Cardiac muscle cell (in vitro differentiated cells and primary cell): ENCODE data around the gene ZC3H7B. TPM values are rescaled to one million over a fixed set of nuclear protein-coding genes. Genes with fewer than 3 reads are reported as not detected.

Experiments used
- DNase-seq, 2 donors: peaks; one replicate each; pipeline versions ENCODE4 v3.0.0 to v3.0.0-alpha.2; 2010 to 2017; ENCODE audit warnings: low read depth in 1 of 2, low spot score in 1 of 2
- H3K27ac ChIP-seq: fragments of 200-600 bp; sonication (generic); 2 replicates; pipeline ENCODE4 v1.5.1; 2016
- H3K27me3 ChIP-seq: fragments of 200-600 bp; sonication (generic); 2 replicates; pipeline ENCODE4 v1.6.0; 2016; ENCODE audit warnings: control low read depth
- H3K36me3 ChIP-seq: fragments of 200-600 bp; sonication (generic); 2 replicates; pipeline ENCODE4 v1.5.1; 2016; ENCODE audit warnings: control low read depth
- H3K4me1 ChIP-seq: fragments of 200-600 bp; sonication (generic); 2 replicates; pipeline ENCODE4 v1.8.1; 2017; ENCODE audit warnings: low read depth, mild to moderate bottlenecking, mixed run types
- H3K4me3 ChIP-seq: fragments of 200-600 bp; sonication (generic); 2 replicates; pipeline ENCODE4 v1.5.1; 2016; ENCODE audit warnings: mild to moderate bottlenecking
- H3K9me3 ChIP-seq: fragments of 200-600 bp; sonication (generic); 2 replicates; pipeline ENCODE4 v1.5.1; 2017; ENCODE audit warnings: low read depth, mild to moderate bottlenecking, control low read depth
- CTCF ChIP-seq: IDR thresholded peaks from 2 replicates; pipeline ENCODE4 v1.5.1; 2012; ENCODE audit warnings: low read depth, mild to moderate bottlenecking, low read length
- polyA plus RNA-seq: library from polyadenylated mRNA; unstranded; fragments of >200 nt; fragmentation: Nextera tagmentation; extraction: Ambion mirVana; gene quantifications from 2 replicates; pipeline ENCODE4 v1.2.1, GENCODE V29; 2016
- total RNA-seq: library from RNA; depleted of rRNA; stranded (reverse); fragments of >200 nt; gene quantifications from 2 replicates; pipeline ENCODE4 v1.2.3, GENCODE V29; 2016

Gene ZC3H7B
- total and polyA plus RNA-seq, 2 experiments from 2014 or later: 7.2 to 65.9 TPM

GRCh38 chr22:41310336-41310735, 9.0 kb downstream of the ZC3H7B start:
- no peak for TF ChIP-seq CTCF
- no peak overlapping the region for H3K27ac ChIP-seq

GRCh38 chr22:41311487-41311886, 10.2 kb downstream of the ZC3H7B start:
- no peaks in the 10 kb centered on the region for H3K4me1 ChIP-seq
- H3K27me3 ChIP-seq: no peaks in the 10 kb centered on the region
- no peak for DNase-seq
- TF ChIP-seq CTCF: no peak
- H3K36me3 ChIP-seq: no peaks in the 10 kb centered on the region
- no peaks in the 10 kb centered on the region for H3K9me3 ChIP-seq
- no peak overlapping the region for H3K4me3 ChIP-seq
- H3K27ac ChIP-seq: no peak overlapping the region

More at GRCh38 chr22:41310336-41310735, 9.0 kb downstream of the ZC3H7B start:
- Histone ChIP-seq H3K4me1 (no peaks in the 10 kb centered on the region), H3K4me3 (no peak overlapping the region), H3K27me3 (no peaks in the 10 kb centered on the region), H3K36me3 (no peaks in the 10 kb centered on the region), H3K9me3 (no peaks in the 10 kb centered on the region)
- DNase-seq: no peak

- no peaks in the 10 kb centered on the region for H3K36me3 ChIP-seq
- no peaks in the 10 kb centered on the region for H3K4me1 ChIP-seq
- H3K27me3 ChIP-seq: no peaks in the 10 kb centered on the region
- TF ChIP-seq CTCF: no peak
- H3K4me3 ChIP-seq: no peak overlapping the region
- no peaks in the 10 kb centered on the region for H3K9me3 ChIP-seq
- DNase-seq: no peak
- H3K27ac ChIP-seq: no peak overlapping the region
Measured at GRCh38 chr22:41314821-41315220, 13.5 kb downstream of the ZC3H7B start.

GRCh38 chr22:41315586-41315985, 14.3 kb downstream of the ZC3H7B start:
- no peaks in the 10 kb centered on the region for H3K4me1 ChIP-seq
- H3K36me3 ChIP-seq: no peaks in the 10 kb centered on the region
- H3K9me3 ChIP-seq: no peaks in the 10 kb centered on the region
- H3K27ac ChIP-seq: no peak overlapping the region
- no peak for DNase-seq
- no peaks in the 10 kb centered on the region for H3K27me3 ChIP-seq
- TF ChIP-seq CTCF: no peak
- H3K4me3 ChIP-seq: no peak overlapping the region

GRCh38 chr22:41320416-41321240, 19.3 kb downstream of the ZC3H7B start:
- TF ChIP-seq CTCF: no peak
- no peaks in the 10 kb centered on the region for H3K27me3 ChIP-seq
- DNase-seq: no peak
- H3K4me3 ChIP-seq: no peak overlapping the region
- H3K36me3 ChIP-seq: peaks cover 6% of the 10 kb centered on the region
- H3K4me1 ChIP-seq: no peaks in the 10 kb centered on the region
- H3K9me3 ChIP-seq: no peaks in the 10 kb centered on the region
- no peak overlapping the region for H3K27ac ChIP-seq
